ENCODE data around the gene ACAD10.

ACAD10 gene

DNA sequence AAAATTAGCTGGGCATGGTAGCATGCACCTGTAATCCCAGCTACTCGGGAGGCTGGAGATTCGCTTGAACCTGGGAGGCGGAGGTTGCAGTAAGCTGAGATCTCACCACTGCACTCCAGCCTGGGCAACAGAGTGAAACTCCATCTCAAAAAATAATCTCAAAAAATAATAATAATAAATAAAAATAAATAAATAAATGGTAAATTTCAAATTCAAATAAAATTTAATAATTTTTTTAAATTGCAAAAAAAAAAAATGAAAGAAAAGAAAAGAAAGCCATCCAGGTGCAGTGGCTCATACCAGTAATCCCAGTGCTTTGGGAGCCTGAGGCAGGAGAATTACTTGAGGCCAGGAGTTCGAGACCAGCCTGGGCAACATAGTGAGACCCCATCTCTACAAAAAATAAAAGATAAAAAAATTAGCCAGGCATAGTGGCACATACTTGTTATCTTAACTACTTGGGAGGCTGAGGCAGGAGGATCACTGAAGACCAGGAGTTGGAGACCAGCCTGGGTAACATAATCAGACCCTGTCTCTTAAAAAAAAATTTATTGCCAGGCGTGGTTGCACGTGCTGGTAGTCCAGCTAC, 117.3 kb downstream of the ACAD10 start:
- TF ChIP-seq REST (IDR thresholded peaks at IDR 0.05; ENCODE audit: low read depth): no peak
- TF ChIP-seq ZBTB7A (IDR thresholded peaks at IDR 0.05; ENCODE audit: low read depth): no peak
- no peak for TF ChIP-seq EP300 (IDR thresholded peaks at IDR 0.05; ENCODE audit: borderline replicate concordance)
- no peak for TF ChIP-seq CREB1 (IDR thresholded peaks at IDR 0.05; ENCODE audit: low read depth)
- TF ChIP-seq EGR1 (IDR thresholded peaks at IDR 0.05): no peak
- no peak for TF ChIP-seq FOXM1 (IDR thresholded peaks at IDR 0.05; ENCODE audit: borderline replicate concordance, low read depth)
- TF ChIP-seq YY1 (IDR thresholded peaks at IDR 0.05; ENCODE audit: low read depth): no peak
- TF ChIP-seq RAD21 (IDR thresholded peaks at IDR 0.05; ENCODE audit: low read depth): no peak
- TF ChIP-seq, protein P1, sequence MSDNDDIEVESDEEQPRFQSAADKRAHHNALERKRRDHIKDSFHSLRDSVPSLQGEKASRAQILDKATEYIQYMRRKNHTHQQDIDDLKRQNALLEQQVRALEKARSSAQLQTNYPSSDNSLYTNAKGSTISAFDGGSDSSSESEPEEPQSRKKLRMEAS (IDR thresholded peaks at IDR 0.05): no peak
- no peak for TF ChIP-seq TCF12 (IDR thresholded peaks at IDR 0.05; ENCODE audit: low read depth)
- no peak for TF ChIP-seq NFIC (IDR thresholded peaks at IDR 0.05)
- TF ChIP-seq, protein P2, sequence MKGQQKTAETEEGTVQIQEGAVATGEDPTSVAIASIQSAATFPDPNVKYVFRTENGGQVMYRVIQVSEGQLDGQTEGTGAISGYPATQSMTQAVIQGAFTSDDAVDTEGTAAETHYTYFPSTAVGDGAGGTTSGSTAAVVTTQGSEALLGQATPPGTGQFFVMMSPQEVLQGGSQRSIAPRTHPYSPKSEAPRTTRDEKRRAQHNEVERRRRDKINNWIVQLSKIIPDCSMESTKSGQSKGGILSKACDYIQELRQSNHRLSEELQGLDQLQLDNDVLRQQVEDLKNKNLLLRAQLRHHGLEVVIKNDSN (IDR thresholded peaks at IDR 0.05): no peak
- no peak for TF ChIP-seq CEBPB (IDR thresholded peaks at IDR 0.05)
- TF ChIP-seq TEAD4 (IDR thresholded peaks at IDR 0.05): no peak
- TF ChIP-seq TAF1 (IDR thresholded peaks at IDR 0.05; ENCODE audit: low read depth): no peak

DNA sequence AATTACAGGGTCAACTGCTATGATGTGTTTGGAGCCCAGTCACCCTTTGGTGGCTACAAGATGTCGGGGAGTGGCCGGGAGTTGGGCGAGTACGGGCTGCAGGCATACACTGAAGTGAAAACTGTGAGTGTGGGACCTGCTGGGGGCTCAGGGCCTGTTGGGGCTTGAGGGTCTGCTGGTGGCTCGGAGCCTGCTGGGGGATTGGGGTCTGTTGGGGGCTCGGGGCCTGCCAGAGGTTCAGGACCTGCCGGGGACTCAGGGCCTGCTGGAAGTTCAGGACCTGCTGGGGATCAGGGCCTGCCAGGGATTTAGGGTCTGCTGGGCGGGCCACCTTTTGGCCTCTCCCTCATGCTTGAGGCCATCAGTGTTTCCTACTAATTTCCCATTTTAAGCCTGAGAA, 118.0 kb downstream of the ACAD10 start:
- no peak for TF ChIP-seq CREB1 (IDR thresholded peaks at IDR 0.05; ENCODE audit: low read depth)
- no peak for TF ChIP-seq YY1 (IDR thresholded peaks at IDR 0.05; ENCODE audit: low read depth)
- TF ChIP-seq FOXM1 (IDR thresholded peaks at IDR 0.05; ENCODE audit: borderline replicate concordance, low read depth): no peak
- TF ChIP-seq REST (IDR thresholded peaks at IDR 0.05; ENCODE audit: low read depth): no peak
- TF ChIP-seq TEAD4 (IDR thresholded peaks at IDR 0.05): no peak
- TF ChIP-seq NFIC (IDR thresholded peaks at IDR 0.05): no peak
- TF ChIP-seq, protein P1 (IDR thresholded peaks at IDR 0.05): no peak
- TF ChIP-seq CEBPB (IDR thresholded peaks at IDR 0.05): no peak
- no peak for TF ChIP-seq TAF1 (IDR thresholded peaks at IDR 0.05; ENCODE audit: low read depth)
- no peak for TF ChIP-seq ZBTB7A (IDR thresholded peaks at IDR 0.05; ENCODE audit: low read depth)
- TF ChIP-seq, protein P2 (IDR thresholded peaks at IDR 0.05): no peak
- TF ChIP-seq EGR1 (IDR thresholded peaks at IDR 0.05): no peak

DNA sequence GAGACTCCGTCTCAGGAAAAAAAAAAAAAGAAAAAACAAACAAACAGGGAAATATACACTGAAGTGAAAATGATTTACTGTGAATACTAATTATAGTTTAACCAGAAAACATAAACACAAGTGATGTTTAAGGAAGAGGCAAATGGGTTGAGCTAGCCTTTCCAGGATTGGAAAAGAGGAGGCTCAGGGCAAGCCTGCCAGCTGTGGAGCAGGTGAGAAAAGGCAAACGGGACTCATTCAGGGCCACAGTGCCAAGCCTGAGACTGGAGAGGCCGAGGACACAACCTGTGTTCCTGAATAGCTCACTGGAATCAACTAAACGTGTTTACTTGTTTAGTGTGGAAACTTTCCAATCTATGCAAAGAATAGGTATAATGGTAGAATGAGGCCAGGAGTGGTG, 120.5 kb downstream of the ACAD10 start:
- TF ChIP-seq ZBTB7A (IDR thresholded peaks at IDR 0.05; ENCODE audit: low read depth): no peak
- no peak for TF ChIP-seq EGR1 (IDR thresholded peaks at IDR 0.05)
- no peak for TF ChIP-seq FOXM1 (IDR thresholded peaks at IDR 0.05; ENCODE audit: borderline replicate concordance, low read depth)
- no peak for TF ChIP-seq CEBPB (IDR thresholded peaks at IDR 0.05)
- TF ChIP-seq, protein P2 (IDR thresholded peaks at IDR 0.05): no peak
- no peak for TF ChIP-seq CREB1 (IDR thresholded peaks at IDR 0.05; ENCODE audit: low read depth)
